ENCODE measurements around the gene LAMA5.
A peak's percentile ranks its signal among the peaks of the same experiment; 100 is the strongest.

The LAMA5 gene

DNA sequence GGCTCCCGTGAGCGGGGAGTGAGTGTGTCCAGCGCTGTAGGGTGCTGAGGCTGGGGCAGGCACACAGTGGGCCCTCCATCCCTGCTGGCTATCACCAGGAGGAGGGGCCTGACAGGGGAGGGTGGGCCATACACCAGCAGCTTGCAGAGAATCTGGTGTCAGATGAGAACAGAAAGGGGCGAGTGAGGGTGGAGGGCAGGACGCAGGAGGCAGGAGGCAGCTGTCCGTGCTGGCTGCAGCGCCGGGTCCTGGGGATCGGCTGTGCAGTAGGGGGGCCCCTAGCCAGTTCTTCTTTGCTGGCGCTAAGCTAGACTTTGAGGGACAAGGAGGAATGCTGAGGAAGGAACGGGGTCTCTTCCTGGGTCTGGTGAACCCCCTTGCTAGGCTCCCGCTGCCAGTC is 41.5 kb upstream of the LAMA5 start:
- Histone ChIP-seq H3K27ac (ENCODE audit: low read length) (no peak overlapping the region), H3K4me1 (ENCODE audit: insufficient read depth, low read length) (peaks cover 46% of the 10 kb centered on the region), H3K9me3 (ENCODE audit: insufficient read depth, low read length, severe bottlenecking) (no peaks in the 10 kb centered on the region), H3K27me3 (ENCODE audit: insufficient read depth, low read length, poor library complexity) (no peaks in the 10 kb centered on the region), H3K4me2 (ENCODE audit: insufficient read depth, low read length) (no peak overlapping the region), H3K4me3 (ENCODE audit: low read depth in 1 of 2, low read length in 2 of 2) (no peak overlapping the region), H3K9ac (ENCODE audit: low read depth, low read length) (no peak overlapping the region), H3K79me2 (ENCODE audit: insufficient read depth, low read length) (peaks cover 32% of the 10 kb centered on the region), H4K20me1 (ENCODE audit: insufficient read depth, low read length) (peaks cover 38% of the 10 kb centered on the region), H2AFZ (ENCODE audit: low read depth, low read length) (no peak overlapping the region), H3K36me3 (ENCODE audit: insufficient read depth, low read length) (peaks cover 19% of the 10 kb centered on the region)
- DNase-seq = no peak
- ATAC-seq (ENCODE audit: insufficient read depth, low read depth) = no peak
- TF ChIP-seq EZH2 (IDR thresholded peaks at IDR 0.05; ENCODE audit: borderline replicate concordance, low read depth, low read length, severe bottlenecking) = no peak
- TF ChIP-seq, protein P1, sequence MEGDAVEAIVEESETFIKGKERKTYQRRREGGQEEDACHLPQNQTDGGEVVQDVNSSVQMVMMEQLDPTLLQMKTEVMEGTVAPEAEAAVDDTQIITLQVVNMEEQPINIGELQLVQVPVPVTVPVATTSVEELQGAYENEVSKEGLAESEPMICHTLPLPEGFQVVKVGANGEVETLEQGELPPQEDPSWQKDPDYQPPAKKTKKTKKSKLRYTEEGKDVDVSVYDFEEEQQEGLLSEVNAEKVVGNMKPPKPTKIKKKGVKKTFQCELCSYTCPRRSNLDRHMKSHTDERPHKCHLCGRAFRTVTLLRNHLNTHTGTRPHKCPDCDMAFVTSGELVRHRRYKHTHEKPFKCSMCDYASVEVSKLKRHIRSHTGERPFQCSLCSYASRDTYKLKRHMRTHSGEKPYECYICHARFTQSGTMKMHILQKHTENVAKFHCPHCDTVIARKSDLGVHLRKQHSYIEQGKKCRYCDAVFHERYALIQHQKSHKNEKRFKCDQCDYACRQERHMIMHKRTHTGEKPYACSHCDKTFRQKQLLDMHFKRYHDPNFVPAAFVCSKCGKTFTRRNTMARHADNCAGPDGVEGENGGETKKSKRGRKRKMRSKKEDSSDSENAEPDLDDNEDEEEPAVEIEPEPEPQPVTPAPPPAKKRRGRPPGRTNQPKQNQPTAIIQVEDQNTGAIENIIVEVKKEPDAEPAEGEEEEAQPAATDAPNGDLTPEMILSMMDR (IDR thresholded peaks at IDR 0.05; ENCODE audit: borderline replicate concordance, extremely low read depth, low read length, poor library complexity, severe bottlenecking) = no peak

GRCh38 chr20:62408055-62408454 is 40.9 kb upstream of the LAMA5 start:
- DNase-seq (no peak), ATAC-seq (ENCODE audit: insufficient read depth, low read depth) (no peak)
- Histone ChIP-seq H3K36me3 (ENCODE audit: insufficient read depth, low read length) (peaks cover 23% of the 10 kb centered on the region), H3K4me3 (ENCODE audit: low read depth in 1 of 2, low read length in 2 of 2) (peak overlapping the region in 1 of 2 experiments; percentile 96; a peak in 2 of 4 replicates), H2AFZ (ENCODE audit: low read depth, low read length) (peak overlapping the region; percentile 94), H3K9me3 (ENCODE audit: insufficient read depth, low read length, severe bottlenecking) (no peaks in the 10 kb centered on the region), H3K4me2 (ENCODE audit: insufficient read depth, low read length) (peak overlapping the region; percentile 85), H3K9ac (ENCODE audit: low read depth, low read length) (peak overlapping the region; percentile 64), H3K4me1 (ENCODE audit: insufficient read depth, low read length) (peaks cover 46% of the 10 kb centered on the region), H3K27me3 (ENCODE audit: insufficient read depth, low read length, poor library complexity) (no peaks in the 10 kb centered on the region), H4K20me1 (ENCODE audit: insufficient read depth, low read length) (peaks cover 42% of the 10 kb centered on the region), H3K79me2 (ENCODE audit: insufficient read depth, low read length) (peaks cover 35% of the 10 kb centered on the region), H3K27ac (ENCODE audit: low read length) (peak overlapping the region; percentile 74)
- no peak for TF ChIP-seq EZH2 (IDR thresholded peaks at IDR 0.05; ENCODE audit: borderline replicate concordance, low read depth, low read length, severe bottlenecking)
- TF ChIP-seq, protein P1 (IDR thresholded peaks at IDR 0.05; ENCODE audit: borderline replicate concordance, extremely low read depth, low read length, poor library complexity, severe bottlenecking) = no peak

- ATAC-seq (ENCODE audit: insufficient read depth, low read depth) = peak; percentile 93
- Histone ChIP-seq H3K4me1 (ENCODE audit: insufficient read depth, low read length) (peaks cover 46% of the 10 kb centered on the region), H2AFZ (ENCODE audit: low read depth, low read length) (peak within 1 kb of the TSS; percentile 94), H3K27me3 (ENCODE audit: insufficient read depth, low read length, poor library complexity) (no peaks in the 10 kb centered on the region), H3K79me2 (ENCODE audit: insufficient read depth, low read length) (peaks cover 38% of the 10 kb centered on the region), H3K4me3 (ENCODE audit: low read depth in 1 of 2, low read length in 2 of 2) (peak within 1 kb of the TSS; percentile 89 to 96), H3K36me3 (ENCODE audit: insufficient read depth, low read length) (peaks cover 30% of the 10 kb centered on the region), H3K4me2 (ENCODE audit: insufficient read depth, low read length) (peak within 1 kb of the TSS; percentile 95), H3K27ac (ENCODE audit: low read length) (peak within 1 kb of the TSS; percentile 83), H3K9ac (ENCODE audit: low read depth, low read length) (peak within 1 kb of the TSS; percentile 98), H3K9me3 (ENCODE audit: insufficient read depth, low read length, severe bottlenecking) (no peaks in the 10 kb centered on the region), H4K20me1 (ENCODE audit: insufficient read depth, low read length) (peaks cover 49% of the 10 kb centered on the region)
- TF ChIP-seq, protein P1 (IDR thresholded peaks at IDR 0.05; ENCODE audit: borderline replicate concordance, extremely low read depth, low read length, poor library complexity, severe bottlenecking) = peak; percentile 31
- TF ChIP-seq EZH2 (IDR thresholded peaks at IDR 0.05; ENCODE audit: borderline replicate concordance, low read depth, low read length, severe bottlenecking) = no peak
- peak; percentile 95 for DNase-seq
Observed at GRCh38 chr20:62407221-62407992, 40.3 kb upstream of the LAMA5 start, which contains the start of gene CABLES2. Gene CABLES2 (minus strand): TSS chr20:62407285. CDS start chr20:62407276, 9 bp downstream.
